ENCODE data around the gene OR10P1.
"Not testable (repeated sequence)": the region's sequence is repeated elsewhere in the genome, so short reads cannot be mapped to it uniquely, and the experiment has no call there.

OR10P1 gene

GRCh38 chr12:55636853-55637252, at the start of gene OR10P1:
OR10P1 (plus strand) TSS chr12:55636892; CDS start chr12:55636892, 0 bp downstream.
- DNase-seq, result no peak

- not testable (repeated sequence) for DNase-seq
These were observed 46.5 kb upstream of the OR10P1 start for GRCh38 chr12:55590152-55590551.

- DNase-seq, result no peak
These were observed 28.7 kb upstream of the OR10P1 start for GRCh38 chr12:55607821-55608594.

GRCh38 chr12:55610598-55610997, 26.1 kb upstream of the OR10P1 start:
- DNase-seq, result no peak

GRCh38 chr12:55612646-55613045, 24.0 kb upstream of the OR10P1 start:
- DNase-seq, result no peak

- no peak for DNase-seq
These were observed 21.9 kb upstream of the OR10P1 start for GRCh38 chr12:55614764-55615163.

GRCh38 chr12:55619354-55620138, 17.1 kb upstream of the OR10P1 start:
- peak; percentile 81 to 95 for DNase-seq

- DNase-seq, result no peak
These were observed 12.6 kb upstream of the OR10P1 start for GRCh38 chr12:55624056-55624455.

GRCh38 chr12:55626154-55626553, 10.5 kb upstream of the OR10P1 start:
- DNase-seq, result no peak

- DNase-seq, result no peak
These were observed 7.4 kb upstream of the OR10P1 start for GRCh38 chr12:55629058-55629841.

GRCh38 chr12:55631056-55631455, 5.6 kb upstream of the OR10P1 start:
- no peak for DNase-seq

GRCh38 chr12:55631733-55632132, 5.0 kb upstream of the OR10P1 start:
- no peak for DNase-seq

GRCh38 chr12:55633151-55633550, 3.5 kb upstream of the OR10P1 start:
- DNase-seq, result no peak

GRCh38 chr12:55636116-55636655, 506 bp upstream of the OR10P1 start:
- no peak for DNase-seq

GRCh38 chr12:55637467-55637866, 775 bp downstream of the OR10P1 start:
- no peak for DNase-seq

GRCh38 chr12:55641595-55641994, 4.9 kb downstream of the OR10P1 start:
- DNase-seq, result peak in 1 of 2 experiments; percentile 10

- DNase-seq, result no peak
These were observed 5.6 kb downstream of the OR10P1 start for GRCh38 chr12:55642267-55642666.

GRCh38 chr12:55642669-55643068, 6.0 kb downstream of the OR10P1 start:
- DNase-seq, result no peak

GRCh38 chr12:55644591-55644990, 7.9 kb downstream of the OR10P1 start:
- DNase-seq, result no peak

- no peak for DNase-seq
These were observed 10.3 kb downstream of the OR10P1 start for GRCh38 chr12:55647027-55647426.

- not testable (repeated sequence) for DNase-seq
These were observed 14.1 kb downstream of the OR10P1 start for GRCh38 chr12:55650620-55651298.

- DNase-seq, result no peak
These were observed 14.6 kb downstream of the OR10P1 start for GRCh38 chr12:55651299-55651683.

Measured in NCI-H524 (cell line).